Heart left ventricle (tissue), 13 donors: ENCODE data around the gene SYNC.

Experiments used
- CTCF ChIP-seq, 12 donors: fragments of 200-600 bp; sonication (generic) in 4 of 12; IDR thresholded peaks; one replicate each; pipeline versions ENCODE4 v1.5.0 to v1.8.0; 2018 to 2022; ENCODE audit warnings: antibody characterized with exemption in 12 of 12, mild to moderate bottlenecking in 5 of 12
- POLR2A ChIP-seq, 2 donors: fragments of 450-650 bp; IDR thresholded peaks; one replicate each; pipeline ENCODE4 v1.6.1; 2017; ENCODE audit warnings: antibody characterized with exemption in 2 of 2, mild to moderate bottlenecking in 2 of 2, moderate library complexity in 2 of 2
- donor health status: ischemic (EF 13 %, LVEDD 7.1; RV severe dilation, severe dysfunction).
- donor health status: DM: no; HTN: yes; CAD: no.
- donor health status: DM: no; HTN: no; CAD: no.
- donor health status: ischemic (EF 25% LVEDD 6.9; RV normal size, moderate dysfunction).
- donor health status: ischemic (EF 25% LVEDD 5.7; RV mildly dilated, moderate dysfunction).
- donor health status: ischemic (EF 35%, LVEDD 5.7; RV mildly dilated, moderate dysfunction).
- donor health status: nonischemic (EF 11% LVEDD 7.7; RV severe dilation, severe dysfunction).
- donor health status: DM: yes; HTN: yes; CAD: no.
- donor health status: PGD.
- donor health status: ischemic (EF 29% LVEDD 5.4; RV normal size, mild dysfunction).
- donor health status: nonischemic (EF 23%, LVEDD 6.1; RV moderate dilation, normal function).

- TF ChIP-seq CTCF (IDR thresholded peaks at IDR 0.05) = peak in 10 of 12 donors; percentile 10 to 59 (median 42)
- TF ChIP-seq POLR2A (IDR thresholded peaks at IDR 0.05) = no peak
Measured at GRCh38 chr1:32741413-32742198, 39.0 kb upstream of the SYNC start.
